Adipose tissue (tissue), 3 donors: ENCODE measurements around the gene LLGL2. TPM values are rescaled to one million over a fixed set of nuclear protein-coding genes. Genes with fewer than 3 reads are reported as not detected.

ENCODE experiments used
- H3K27ac ChIP-seq: one replicate; pipeline ENCODE4 v1.5.1; 2013; ENCODE audit warnings: low read depth, low read length
- WGBS, 3 donors: extraction: QIAGEN DNeasy Blood & Tissue Kit; methylation state at CpG; one replicate each; pipeline ENCODE4 v1.1.7; 2013; 5-methylcytosine and 5-hydroxymethylcytosine counted together
- polyA plus RNA-seq, 3 donors: library from polyadenylated mRNA; stranded (reverse); fragments of 200-250 nt; gene quantifications; one replicate each; pipeline ENCODE4 v1.2.3, GENCODE V29; 2013
- donor health status: healthy with polysubstance abuse.
- donor health status: Bipolar disorder and iron deficiency.
- donor health status: healthy.

Gene LLGL2
- polyA plus RNA-seq, 3 donors: 11.8 to 93.4 (median 20.3) TPM

DNA sequence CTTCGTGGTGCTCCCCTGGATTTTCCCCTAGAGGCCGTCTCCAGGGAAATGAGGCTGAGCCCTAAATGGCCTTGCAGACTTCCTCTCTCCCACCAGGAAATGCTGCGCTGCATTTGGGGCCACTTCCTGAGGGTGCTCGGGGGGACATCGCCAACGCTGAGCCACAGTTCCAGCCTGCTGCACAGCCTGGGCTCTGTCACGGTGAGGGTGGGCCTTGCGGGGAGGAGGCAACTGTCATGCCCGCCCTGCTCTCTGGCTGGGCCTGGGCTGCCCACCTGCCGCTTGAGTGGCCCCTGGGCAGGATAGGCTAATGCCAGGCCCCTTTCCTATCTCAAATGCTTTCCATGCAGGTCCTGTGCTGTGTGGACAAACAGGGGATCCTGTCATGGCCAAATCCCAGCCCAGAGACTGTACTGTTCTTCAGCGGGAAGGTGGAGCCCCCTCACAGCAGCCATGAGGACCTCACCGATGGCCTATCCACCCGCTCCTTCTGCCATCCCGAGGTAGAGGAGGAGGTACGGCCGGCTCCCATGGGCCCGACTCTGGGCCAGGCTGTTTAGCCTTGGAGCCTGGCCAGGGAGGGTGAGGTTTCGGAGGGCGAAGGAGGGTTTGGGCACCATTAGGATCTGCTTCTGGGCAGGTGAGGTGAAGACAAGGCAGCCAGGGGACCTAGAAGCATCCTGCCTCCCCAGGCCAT lies 34.4 kb upstream of the LLGL2 start:
- WGBS, 3 donors: 70 to 88% (median 73%) methylated on average over 19 of the region's 19 CpGs
- H3K27ac ChIP-seq: no peak overlapping the region

DNA sequence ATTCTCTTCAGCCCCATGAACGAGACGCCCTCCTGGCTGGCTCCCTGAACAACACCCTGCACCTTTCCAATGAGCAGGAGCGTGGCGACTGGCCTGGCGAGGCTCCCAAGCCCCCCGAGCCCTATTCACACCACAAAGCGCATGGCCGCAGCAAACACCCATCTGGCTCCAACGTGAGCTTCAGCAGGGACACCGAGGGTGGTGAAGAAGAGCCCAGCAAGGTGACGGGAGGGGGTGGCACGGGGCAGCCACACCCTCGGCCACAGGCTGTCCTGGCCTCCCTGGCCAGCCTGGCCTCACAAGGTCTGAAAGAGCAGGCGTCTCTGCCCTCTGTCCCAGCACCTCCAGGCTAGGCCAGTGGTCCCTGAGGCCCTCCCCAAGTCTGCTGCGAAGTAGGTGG lies 33.8 kb upstream of the LLGL2 start:
- 91 to 93% (median 93%) methylated on average over 15 of the region's 15 CpGs for WGBS, 3 donors

DNA sequence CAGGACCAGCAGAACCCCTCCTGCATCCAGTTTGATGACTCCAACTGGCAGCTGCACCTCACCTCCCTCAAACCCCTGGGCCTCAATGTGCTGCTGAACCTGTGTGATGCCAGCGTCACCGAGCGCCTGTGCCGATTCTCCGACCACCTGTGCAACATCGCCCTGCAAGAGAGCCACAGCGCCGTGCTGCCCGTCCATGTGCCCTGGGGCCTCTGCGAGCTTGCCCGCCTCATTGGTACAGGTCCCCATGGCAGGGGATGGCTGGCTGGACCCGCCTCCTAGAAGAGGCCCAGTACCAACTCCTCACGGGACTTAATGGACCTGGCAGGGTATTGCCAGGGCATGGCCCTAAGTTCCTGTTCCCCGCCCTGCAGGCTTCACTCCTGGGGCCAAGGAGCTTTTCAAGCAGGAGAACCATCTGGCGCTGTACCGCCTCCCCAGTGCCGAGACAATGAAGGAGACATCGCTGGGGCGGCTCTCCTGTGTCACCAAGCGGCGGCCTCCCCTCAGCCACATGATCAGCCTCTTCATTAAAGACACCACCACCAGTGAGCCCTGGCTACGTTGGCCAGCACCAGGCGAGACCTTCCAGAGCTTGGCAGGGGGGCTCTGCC lies 32.8 kb upstream of the LLGL2 start:
- 87 to 92% (median 92%) methylated on average over 23 of the region's 23 CpGs for WGBS, 3 donors
- H3K27ac ChIP-seq: no peak overlapping the region

More for the DNA sequence above, 33.8 kb upstream of the LLGL2 start:
- no peak overlapping the region for H3K27ac ChIP-seq

DNA sequence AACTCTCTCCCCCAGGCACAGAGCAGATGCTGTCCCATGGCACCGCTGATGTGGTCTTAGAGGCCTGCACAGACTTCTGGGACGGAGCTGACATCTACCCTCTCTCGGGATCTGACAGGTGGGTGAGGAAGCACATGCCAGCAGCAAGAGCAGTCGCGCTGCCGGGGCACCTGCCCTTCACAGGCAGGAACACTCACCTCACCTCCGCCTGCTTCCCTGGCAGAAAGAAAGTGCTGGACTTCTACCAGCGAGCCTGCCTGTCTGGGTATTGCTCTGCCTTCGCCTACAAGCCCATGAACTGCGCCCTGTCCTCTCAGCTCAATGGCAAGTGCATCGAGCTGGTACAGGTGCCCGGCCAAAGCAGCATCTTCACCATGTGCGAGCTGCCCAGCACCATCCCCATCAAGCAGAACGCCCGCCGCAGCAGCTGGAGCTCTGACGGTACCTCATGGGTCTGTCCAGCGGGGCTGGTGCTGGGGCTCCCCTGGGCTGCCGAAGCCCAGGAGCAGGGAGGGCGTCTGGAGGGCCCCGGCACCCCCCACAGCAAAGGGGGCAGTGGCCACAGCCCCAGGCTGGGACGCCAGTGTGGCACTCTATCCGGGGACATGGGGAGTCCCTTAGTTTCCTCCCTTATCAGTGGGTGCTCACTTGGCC lies 31.9 kb upstream of the LLGL2 start:
- H3K27ac ChIP-seq: no peak overlapping the region
- WGBS, 3 donors: 95 to 96% (median 96%) methylated on average over 23 of the region's 23 CpGs

DNA sequence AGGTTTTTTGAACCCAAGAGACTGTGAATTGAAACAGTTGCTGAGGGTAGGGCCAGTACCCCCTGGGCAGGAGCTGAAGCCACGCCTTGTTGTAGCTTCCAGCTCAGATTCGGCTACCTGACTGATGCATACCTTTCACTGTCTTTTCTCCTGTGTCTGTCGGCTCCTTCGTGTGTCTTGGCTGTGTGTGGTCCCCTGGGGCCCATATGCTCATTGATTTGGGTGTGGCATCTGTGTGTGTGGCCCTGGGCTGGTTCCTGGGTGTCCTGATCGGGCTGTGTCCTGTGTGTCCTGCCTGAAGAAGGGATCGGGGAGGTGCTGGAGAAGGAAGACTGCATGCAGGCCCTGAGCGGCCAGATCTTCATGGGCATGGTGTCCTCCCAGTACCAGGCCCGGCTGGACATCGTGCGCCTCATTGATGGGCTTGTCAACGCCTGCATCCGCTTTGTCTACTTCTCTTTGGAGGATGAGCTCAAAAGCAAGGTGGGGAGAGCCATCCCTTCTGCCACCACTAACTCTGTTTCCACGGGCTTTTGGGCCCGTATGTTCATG lies 31.1 kb upstream of the LLGL2 start:
- no peak overlapping the region for H3K27ac ChIP-seq
- WGBS, 3 donors: 89 to 90% (median 90%) methylated on average over 14 of the region's 14 CpGs

DNA sequence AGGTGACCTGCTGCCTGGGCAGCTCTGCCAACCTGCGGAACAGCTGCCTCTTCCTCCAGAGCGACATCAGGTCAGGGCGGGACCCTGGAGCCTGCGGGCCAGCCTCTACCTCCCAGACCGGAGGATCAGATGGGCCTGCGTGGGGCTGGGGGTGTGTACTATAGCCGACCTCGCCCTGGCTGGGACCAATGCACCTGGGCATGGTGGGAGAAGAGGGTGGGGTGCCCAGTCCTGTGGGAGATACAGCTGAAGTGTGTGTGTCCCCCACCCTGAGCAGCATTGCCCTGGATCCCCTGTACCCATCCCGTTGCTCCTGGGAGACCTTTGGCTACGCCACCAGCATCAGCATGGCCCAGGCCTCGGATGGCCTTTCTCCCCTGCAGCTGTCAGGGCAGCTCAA lies 29.5 kb upstream of the LLGL2 start:
- no peak overlapping the region for H3K27ac ChIP-seq
- WGBS, 3 donors: 89 to 96% (median 96%) methylated on average over 11 of the region's 11 CpGs

DNA sequence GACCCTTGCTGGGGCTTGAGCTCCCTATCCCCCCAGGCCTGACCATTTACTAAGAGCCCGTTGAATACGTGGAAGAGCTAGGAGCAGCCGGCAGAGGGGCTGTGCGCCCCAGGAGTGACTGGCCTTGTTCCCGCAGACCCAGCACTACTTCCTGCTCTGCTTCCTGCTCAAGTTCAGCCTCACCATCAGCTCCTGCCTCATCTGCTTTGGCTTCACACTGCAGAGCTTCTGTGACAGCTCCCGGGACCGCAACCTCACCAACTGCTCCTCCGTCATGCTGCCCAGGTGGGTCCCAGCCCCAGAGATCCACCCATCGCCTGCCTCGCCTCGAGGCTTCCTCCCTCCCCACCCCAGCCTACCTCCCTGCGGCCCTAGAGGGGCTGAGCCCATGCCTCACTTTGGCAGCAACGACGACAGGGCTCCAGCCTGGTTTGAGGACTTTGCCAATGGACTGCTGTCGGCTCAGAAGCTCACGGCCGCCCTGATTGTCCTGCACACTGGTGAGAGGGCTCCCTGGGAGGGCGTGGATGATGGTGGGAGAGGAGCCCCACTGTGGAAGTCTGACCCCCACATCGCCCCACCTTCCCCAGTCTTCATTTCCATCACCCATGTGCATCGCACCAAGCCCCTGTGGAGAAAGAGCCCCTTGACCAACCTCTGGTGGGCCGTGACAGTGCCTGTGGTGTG lies 27.3 kb upstream of the LLGL2 start:
- WGBS, 3 donors: 58 to 78% (median 65%) methylated on average over 20 to 21 of the region's 21 CpGs
- H3K27ac ChIP-seq: no peak overlapping the region

DNA sequence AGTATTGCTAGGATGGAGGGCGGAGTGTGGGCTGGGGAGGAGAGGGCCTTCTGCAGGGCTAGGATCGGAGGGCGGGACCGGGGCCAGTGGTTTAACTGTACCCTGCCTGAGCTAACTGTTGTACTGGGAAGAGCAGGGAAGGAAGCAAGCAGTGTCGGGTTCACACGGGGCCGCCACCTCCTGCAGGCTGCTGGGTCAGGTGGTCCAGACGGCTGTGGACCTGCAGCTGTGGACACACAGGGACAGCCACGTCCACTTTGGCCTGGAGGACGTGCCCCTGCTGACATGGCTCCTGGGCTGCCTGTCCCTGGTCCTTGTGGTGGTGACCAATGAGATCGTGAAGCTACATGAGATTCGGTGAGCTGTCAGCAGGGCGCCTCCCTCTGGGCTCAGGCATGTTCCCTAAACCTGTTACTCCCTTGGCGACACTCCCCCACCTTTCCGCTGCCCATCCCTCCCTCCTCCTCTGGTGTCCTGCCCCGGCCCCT lies 26.7 kb upstream of the LLGL2 start:
- H3K27ac ChIP-seq: no peak overlapping the region
- WGBS, 3 donors: 47 to 65% (median 48%) methylated on average over 16 of the region's 16 CpGs

DNA sequence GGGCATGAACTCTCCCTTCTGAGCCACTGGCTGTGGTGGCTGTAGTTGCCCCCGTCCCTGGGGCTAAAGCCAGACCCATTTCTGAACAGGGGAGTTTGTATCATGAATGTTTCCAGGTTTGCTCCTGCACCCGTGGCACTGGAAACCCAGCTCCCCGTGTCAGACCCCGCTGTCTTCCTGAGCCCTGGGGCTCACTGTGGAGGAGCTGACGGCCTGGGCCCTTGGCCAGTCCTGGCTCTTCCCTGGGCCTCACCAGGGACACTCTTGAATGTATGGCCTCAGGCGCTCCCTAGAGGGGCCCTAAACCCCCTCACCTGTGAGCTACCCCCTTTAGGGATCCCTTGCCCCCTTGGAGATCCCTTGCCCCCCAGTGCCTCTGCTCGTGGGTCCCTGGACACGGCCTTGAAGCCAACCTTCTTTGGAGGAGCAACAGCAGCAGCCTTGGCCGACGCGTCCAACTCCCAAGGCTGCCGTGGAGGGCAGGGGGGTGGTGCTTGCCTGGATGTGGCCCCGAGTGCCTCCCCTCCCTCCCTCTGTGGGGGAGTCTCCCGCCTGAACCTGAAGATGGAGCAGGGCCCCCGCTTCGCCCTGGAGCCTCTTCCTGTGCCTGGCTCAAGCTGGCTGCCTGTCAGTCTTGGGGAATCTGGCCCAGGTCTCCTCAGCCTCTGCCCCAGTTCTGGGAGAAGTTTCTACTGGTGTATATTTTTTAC lies 26.0 kb upstream of the LLGL2 start:
- H3K27ac ChIP-seq: no peak overlapping the region
- WGBS, 3 donors: 39 to 50% (median 46%) methylated on average over 16 of the region's 16 CpGs

DNA sequence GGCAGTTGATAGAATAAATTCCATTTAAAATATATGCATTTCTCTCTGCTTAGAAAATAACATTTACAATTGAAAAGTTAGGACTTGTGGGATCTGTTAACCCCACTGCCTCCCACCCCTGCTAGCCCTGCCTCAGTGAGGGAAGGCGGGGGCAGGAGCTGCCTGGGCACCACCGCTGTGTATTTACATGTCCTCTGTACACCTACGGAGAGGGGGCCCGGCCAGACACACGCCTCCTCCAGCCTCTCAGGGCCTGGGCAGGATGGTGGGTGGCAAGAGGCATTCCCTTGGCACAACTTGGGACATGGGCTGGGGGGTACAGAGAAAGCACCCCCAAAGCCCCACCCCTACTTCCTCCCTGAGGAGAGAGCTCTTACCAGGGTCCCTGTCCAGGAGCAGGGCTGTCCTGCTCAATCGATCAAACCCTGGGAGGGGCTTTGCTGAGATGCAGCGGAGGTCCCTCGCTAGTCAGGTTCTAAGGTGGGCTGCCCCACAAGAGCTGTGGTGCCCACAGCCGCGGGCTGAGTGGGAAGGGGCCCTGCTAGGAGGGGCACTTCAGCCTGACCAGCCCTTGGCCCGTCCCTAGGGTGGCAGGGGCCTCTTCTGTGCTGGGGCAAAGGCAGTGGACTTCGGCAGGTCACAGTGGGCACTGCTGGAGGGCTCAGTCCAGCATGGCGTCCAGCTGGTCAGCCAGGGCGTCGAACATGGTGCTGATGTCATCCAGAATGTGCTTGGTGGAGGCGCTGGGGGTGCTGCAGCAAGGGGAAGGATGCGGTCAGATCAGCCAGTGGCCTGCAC lies 24.9 kb upstream of the LLGL2 start:
- 89 to 92% (median 90%) methylated on average over 15 to 17 of the region's 17 CpGs for WGBS, 3 donors
- no peak overlapping the region for H3K27ac ChIP-seq

DNA sequence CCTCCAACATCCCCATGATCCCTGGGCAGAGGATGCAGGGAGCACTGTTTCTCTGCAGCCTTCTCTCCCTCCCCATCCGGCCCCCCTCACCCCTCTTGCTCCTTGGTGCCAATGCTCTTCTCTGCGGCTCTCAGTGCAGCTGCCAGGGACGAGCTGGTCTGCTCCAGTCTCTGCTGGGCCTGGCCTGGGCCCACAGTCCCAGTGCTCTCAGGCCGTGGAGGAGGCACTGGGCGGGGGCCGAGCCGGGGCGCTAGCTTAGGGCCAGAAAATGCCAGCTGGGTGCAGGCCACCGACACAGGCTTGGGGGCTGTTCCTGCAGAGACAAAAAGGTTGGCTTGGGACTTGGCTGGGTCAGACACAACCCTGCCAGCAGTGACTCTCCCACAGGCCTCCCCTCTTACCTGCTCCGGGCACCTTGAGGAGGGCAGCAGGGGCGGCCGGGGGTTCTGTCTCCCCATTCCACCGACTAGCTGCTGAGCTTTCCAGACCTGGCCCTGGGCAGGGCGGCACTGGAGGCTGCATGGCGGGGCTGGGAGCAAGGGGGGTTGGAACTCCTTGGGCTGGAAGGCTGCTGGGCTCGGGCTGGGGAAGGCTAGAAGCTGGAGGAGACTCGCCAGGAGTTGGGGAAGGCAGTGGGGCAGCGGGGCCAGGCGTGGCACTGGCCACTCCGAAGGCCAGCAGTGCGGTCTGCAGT lies 24.0 kb upstream of the LLGL2 start:
- WGBS, 3 donors: 69 to 82% (median 74%) methylated on average over 21 of the region's 21 CpGs
- no peak overlapping the region for H3K27ac ChIP-seq

DNA sequence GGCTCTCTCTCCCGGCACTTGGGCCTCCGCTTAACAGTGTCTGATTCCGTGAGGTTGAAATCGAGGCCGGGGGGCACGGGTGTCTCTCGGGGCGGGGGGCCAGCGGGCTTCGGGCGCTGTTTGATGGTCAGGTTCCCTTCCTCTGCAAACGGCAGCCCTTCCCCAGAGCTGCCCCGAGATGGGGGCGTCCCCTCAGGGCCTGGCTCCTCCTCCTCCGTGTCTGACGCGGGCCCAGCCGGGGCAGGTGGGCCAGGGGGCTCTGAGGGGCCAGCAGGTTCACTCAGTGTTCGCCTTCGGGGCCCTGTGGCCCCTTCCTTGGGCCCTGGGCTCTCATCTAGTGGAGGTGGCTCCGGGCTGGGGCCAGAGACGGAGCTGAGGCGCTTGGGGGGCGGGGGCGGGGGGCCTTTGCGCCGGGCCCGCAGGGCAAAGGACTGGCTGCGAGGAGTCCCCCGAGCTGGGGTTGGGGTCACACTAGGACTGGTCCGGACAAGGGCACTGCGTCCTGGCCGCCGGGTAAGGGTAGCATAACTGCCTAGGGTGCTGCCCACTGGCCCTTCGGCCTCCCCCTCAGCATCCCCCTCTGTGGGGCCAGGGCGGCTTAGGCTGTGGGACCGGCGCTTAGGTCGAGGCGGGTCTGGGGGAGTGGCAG lies 23.3 kb upstream of the LLGL2 start:
- no peak overlapping the region for H3K27ac ChIP-seq
- WGBS, 3 donors: 89 to 93% (median 89%) methylated on average over 28 to 40 of the region's 40 CpGs

DNA sequence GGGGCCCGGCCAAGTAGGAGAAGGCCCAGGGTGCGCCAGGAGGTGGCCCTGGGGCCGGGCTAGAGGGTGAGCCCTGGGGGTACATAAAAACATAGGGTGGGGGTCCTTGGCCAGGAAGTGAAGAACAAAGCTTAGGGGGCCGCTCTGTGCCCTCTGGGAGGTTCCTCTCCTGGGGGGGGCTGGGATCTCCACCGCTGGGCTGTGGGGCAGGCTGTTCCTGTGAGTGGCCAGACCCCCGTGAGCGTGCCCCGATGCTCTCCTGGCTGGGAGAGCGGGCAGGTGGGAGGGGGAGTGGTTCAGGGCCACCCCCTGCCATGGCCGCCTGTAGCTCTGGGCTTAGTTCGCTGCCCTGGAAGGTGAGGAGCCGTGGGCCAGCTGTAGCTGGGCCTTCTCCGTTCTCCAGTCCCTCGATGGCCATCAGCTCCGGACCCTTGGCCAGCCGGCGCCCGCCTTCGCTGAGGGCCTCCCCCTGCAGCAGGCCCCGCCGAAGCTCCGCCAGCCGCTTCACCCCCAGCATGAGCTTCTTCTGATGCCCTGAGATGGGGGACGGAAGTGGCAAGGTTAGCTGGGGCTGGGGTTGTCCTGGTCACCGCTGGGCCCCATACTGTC lies 22.7 kb upstream of the LLGL2 start:
- WGBS, 3 donors: 91 to 94% (median 91%) methylated on average over 14 to 25 of the region's 25 CpGs
- no peak overlapping the region for H3K27ac ChIP-seq

DNA sequence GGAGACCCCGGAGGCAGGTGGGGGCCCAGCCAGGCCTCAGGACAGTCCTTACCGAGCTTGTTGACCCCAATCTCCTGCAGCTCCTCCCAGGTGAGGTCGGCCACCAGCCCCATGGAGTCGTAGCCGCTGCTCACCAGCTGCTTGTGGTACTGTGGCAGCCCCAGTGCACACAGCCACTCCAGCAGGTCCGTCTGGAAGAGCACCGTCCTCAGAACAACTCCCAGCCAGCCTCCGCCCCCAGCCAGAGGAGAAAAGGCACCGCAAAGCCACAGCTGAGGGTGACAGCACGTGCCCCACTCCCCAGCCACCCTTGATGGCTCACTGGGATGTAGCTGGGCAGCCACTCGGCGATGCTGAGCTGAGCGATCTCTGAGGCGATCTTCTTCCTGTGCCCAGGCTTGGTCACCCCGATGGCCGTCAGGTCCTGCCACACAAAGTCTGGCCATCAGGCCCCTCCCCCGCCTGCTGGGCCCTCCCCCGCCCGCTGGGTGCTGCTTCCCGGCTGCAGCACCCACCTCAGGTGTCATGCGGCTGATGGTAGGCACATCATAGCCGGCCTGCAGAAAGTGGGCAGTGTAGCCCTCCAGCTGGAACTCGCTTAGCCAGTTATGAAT lies 22.1 kb upstream of the LLGL2 start:
- no peak overlapping the region for H3K27ac ChIP-seq
- WGBS, 3 donors: 87 to 88% (median 88%) methylated on average over 20 to 23 of the region's 23 CpGs

DNA sequence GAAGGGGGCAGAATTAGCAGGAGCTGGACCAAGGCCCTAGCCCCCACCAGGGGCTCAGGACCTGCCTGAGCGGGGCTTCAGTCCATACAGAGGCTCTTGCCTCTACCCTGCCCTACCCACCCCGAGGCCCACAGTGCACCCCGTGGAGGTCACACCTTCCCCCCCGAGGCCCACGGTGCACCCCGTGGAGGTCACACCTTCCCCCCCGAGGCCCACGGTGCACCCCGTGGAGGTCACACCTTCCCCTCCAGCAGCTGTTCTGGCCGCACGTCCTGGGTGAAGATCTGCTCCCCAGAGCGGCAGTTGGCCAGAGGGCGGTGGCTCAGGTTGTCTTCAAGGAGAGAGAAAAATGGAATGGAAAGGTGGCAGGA lies 21.5 kb upstream of the LLGL2 start:
- 70 to 90% (median 78%) methylated on average over 9 to 13 of the region's 13 CpGs for WGBS, 3 donors
- H3K27ac ChIP-seq: no peak overlapping the region
